K562 (cell line): ENCODE results near the gene SGPL1. TPM values are rescaled to one million over a fixed set of nuclear protein-coding genes. Genes with fewer than 3 reads are reported as not detected.

Experiments
- ATAC-seq: fragments of 200-7000 bp; cut with Tn5 transposase; 3 replicates; pipeline ENCODE4 v1.9.1; 2020; ENCODE audit warnings: moderate library complexity
- BruUV-seq: library from RNA; stranded (reverse); fragments of 400-500 nt; replicated peaks from 2 replicates; lab custom pipeline; 2021; lab: Mats Ljungman, UMichigan
- CTCF ChIA-PET: fragments of 300-600 bp; formaldehyde crosslinking; extraction: SDS; loops from one replicate; lab custom pipeline; 2021; ENCODE audit warnings: low intra/inter-chr PET ratio; lab: Yijun Ruan, JAX
- POLR2A ChIA-PET: fragments of 300-600, 350-650 bp; sonication (Branson Sonifier 250); formaldehyde crosslinking; extraction: SDS; loops from one replicate; lab custom pipeline; 2021; ENCODE audit warnings: antibody characterized with exemption, inconsistent platforms; lab: Yijun Ruan, JAX
- DNase-seq, 4 experiments: peaks; one replicate each; pipeline versions ENCODE4 v3.0.0 to v3.0.0-alpha.2; 2011 to 2018; ENCODE audit warnings: low spot score in 3 of 4, mixed read lengths in 3 of 4; ENCODE audit errors: extremely low read depth in 1 of 4
- FAIRE-seq: peaks from 2 replicates; lab custom pipeline; 2011; peaks lifted over from hg19 to GRCh38; lab: Jason Lieb, UNC
- H2AFZ ChIP-seq: 2 replicates; pipeline ENCODE4 v1.6.0; 2011; ENCODE audit warnings: low read depth, low read length, control low read depth, inconsistent platforms
- H3K27ac ChIP-seq: fragments of 200-600 bp; 3 replicates; pipeline ENCODE4 v1.8.0; 2011; ENCODE audit warnings: low read depth, mild to moderate bottlenecking, control low read depth, inconsistent platforms, low read length, moderate library complexity, mixed read lengths; ENCODE audit errors: extremely low read depth
- H3K27me3 ChIP-seq, 2 experiments: fragments of 300-600 bp in 1 of 2; 2 replicates in 1 of 2; 3 replicates in 1 of 2; pipeline versions ENCODE4 v1.6.0 to v1.8.0; 2011; ENCODE audit warnings: inconsistent platforms in 2 of 2, low read length in 2 of 2, mild to moderate bottlenecking in 1 of 2, mixed read lengths in 1 of 2, moderate library complexity in 1 of 2; ENCODE audit not compliant: control insufficient read depth in 2 of 2, insufficient read depth in 2 of 2
- H3K36me3 ChIP-seq: fragments of 300-600 bp; 3 replicates; pipeline ENCODE4 v1.8.0; 2011; ENCODE audit warnings: mild to moderate bottlenecking, low read length, inconsistent platforms; ENCODE audit not compliant: control insufficient read depth, insufficient read depth
- H3K4me1 ChIP-seq, 2 experiments: fragments of 200-600 bp in 1 of 2; replicated peaks in 1 of 2; 2 replicates in 1 of 2; 3 replicates in 1 of 2; pipeline versions ENCODE4 v1.5.1 to v1.8.0; 2011; ENCODE audit warnings: inconsistent platforms in 2 of 2, low read length in 2 of 2, mild to moderate bottlenecking in 1 of 2, mixed read lengths in 1 of 2, moderate library complexity in 1 of 2; ENCODE audit not compliant: control insufficient read depth in 2 of 2, insufficient read depth in 2 of 2
- H3K4me2 ChIP-seq: 2 replicates; pipeline ENCODE4 v1.6.1; 2011; ENCODE audit warnings: low read length, control low read depth, inconsistent platforms, mixed read lengths; ENCODE audit not compliant: insufficient read depth
- H3K4me3 ChIP-seq: fragments of 200-600 bp; sonication (generic), shearing (Covaris generic); 2 replicates; pipeline ENCODE4 v1.5.1; 2016; ENCODE audit warnings: control low read depth, inconsistent platforms
- H3K79me2 ChIP-seq: fragments of 200-600 bp; 3 replicates; pipeline ENCODE4 v1.8.0; 2011; ENCODE audit warnings: low read length, inconsistent platforms; ENCODE audit not compliant: control insufficient read depth, insufficient read depth
- H3K9ac ChIP-seq, 2 experiments: 2 replicates each; pipeline versions ENCODE4 v1.6.0 to v1.6.1; 2011; ENCODE audit warnings: low read depth in 2 of 2, low read length in 2 of 2, control low read depth in 1 of 2, inconsistent platforms in 1 of 2, mild to moderate bottlenecking in 1 of 2, mixed read lengths in 1 of 2; ENCODE audit not compliant: insufficient read depth in 1 of 2
- H3K9me1 ChIP-seq: one replicate; pipeline ENCODE4 v1.6.0; 2011; ENCODE audit warnings: inconsistent platforms, mild to moderate bottlenecking, low read length, moderate library complexity; ENCODE audit not compliant: control insufficient read depth, insufficient read depth
- H3K9me3 ChIP-seq: replicated peaks from 2 replicates; pipeline ENCODE4 v1.5.1; 2011; ENCODE audit warnings: low read depth, low read length, inconsistent platforms; ENCODE audit not compliant: control insufficient read depth, insufficient read depth
- H4K20me1 ChIP-seq: replicated peaks from 2 replicates; pipeline ENCODE4 v1.6.1; 2011; ENCODE audit warnings: low read length, inconsistent platforms, mixed read lengths; ENCODE audit not compliant: control insufficient read depth, insufficient read depth
- FOXO4 ChIP-seq: fragments of 450-650 bp; formaldehyde crosslinking; IDR thresholded peaks from 2 replicates; pipeline ENCODE4 v1.4.0; 2020; ENCODE audit warnings: mild to moderate bottlenecking, moderate library complexity
- GATAD2A ChIP-seq: fragments of 450-650 bp; IDR thresholded peaks from 2 replicates; pipeline ENCODE4 v1.6.1; 2017
- RBM17 ChIP-seq: fragments of 200-400 bp; formaldehyde crosslinking; IDR thresholded peaks from 2 replicates; pipeline ENCODE4 v1.6.1; 2017; ENCODE audit warnings: low read depth, mild to moderate bottlenecking, low read length, borderline replicate concordance
- TBP ChIP-seq: optimal IDR thresholded peaks from 2 replicates; pipeline ENCODE3; 2011; ENCODE audit warnings: low read depth, low read length, improper control_type of control experiment
- TEAD4 ChIP-seq, 2 experiments: sonication (generic) in 1 of 2; formaldehyde crosslinking in 1 of 2; IDR thresholded peaks; 2 replicates each; pipeline versions ENCODE4 v1.6.1 to v1.8.0; 2012 to 2022; ENCODE audit warnings: borderline replicate concordance in 1 of 2, inconsistent platforms in 1 of 2, low read length in 1 of 2, mild to moderate bottlenecking in 1 of 2, missing genetic modification reagents in 1 of 2
- ZKSCAN8 ChIP-seq: fragments of 200-800 bp; sonication (Bioruptor generic); IDR thresholded peaks from 2 replicates; pipeline ENCODE4 v1.6.1; 2016; ENCODE audit warnings: missing genetic modification characterization, missing compliant biosample characterization
- ZNF197 ChIP-seq: fragments of 200-800 bp; sonication (Bioruptor generic); IDR thresholded peaks from 2 replicates; pipeline ENCODE4 v1.6.1; 2016; ENCODE audit warnings: low read depth, missing genetic modification characterization, missing compliant biosample characterization
- ZNF445 ChIP-seq: fragments of 250-450 bp; sonication (Bioruptor Pico); IDR thresholded peaks from 2 replicates; pipeline ENCODE4 v1.4.0; 2020; ENCODE audit warnings: low read depth, mild to moderate bottlenecking, moderate library complexity
- WGBS: fragments of 100-300 bp; shearing (Covaris generic); methylation state at CpG from one replicate; pipeline ENCODE4 v1.1.6; 2016; ENCODE audit warnings: low coverage, mixed read lengths; ENCODE audit not compliant: insufficient coverage; ENCODE audit errors: missing lambda C conversion rate; 5-methylcytosine and 5-hydroxymethylcytosine counted together
- in situ Hi-C: fragments of 300-500 bp; cut with MboI; formaldehyde crosslinking; loops from 4 replicates; pipeline ENCODE4 v1.15.0; 2018; ENCODE audit warnings: inconsistent platforms, mixed read lengths
- intact Hi-C: fragments of 100-400 bp; cut with micrococcal nuclease; formaldehyde crosslinking; loops from 2 replicates; pipeline ENCODE4 v1.14.2; 2022
- polyA plus RNA-seq, 8 experiments: library from polyadenylated mRNA; depleted of rRNA in 4 of 8; stranded (reverse) in 5 of 8; unstranded in 3 of 8; fragments of >200 nt; fragmentation: Nextera tagmentation in 2 of 8; fragmentation: Illumina TruSeq in 1 of 8; extraction: Ambion mirVana in 2 of 8; extraction: Trizol in 1 of 8; gene quantifications; 2 replicates each; pipeline versions ENCODE4 v1.2.1 to v1.2.3, GENCODE V29; 2011 to 2014; ENCODE audit warnings: inconsistent platforms in 1 of 8, missing spikeins in 1 of 8
- total RNA-seq, 7 experiments: library from RNA; depleted of rRNA in 6 of 7; stranded (reverse); fragments of >200 nt in 6 of 7; fragmentation: Illumina TruSeq in 2 of 7; extraction: Trizol in 2 of 7; gene quantifications; 2 replicates each; pipeline versions ENCODE4 v1.2.1 to v1.2.3, GENCODE V29; 2011 to 2021; ENCODE audit warnings: low replicate concordance in 1 of 7
- TF ChIP-seq, protein P1 (sequence below): sonication (generic); formaldehyde crosslinking; IDR thresholded peaks from 2 replicates; pipeline ENCODE4 v1.8.1; 2022; ENCODE audit warnings: missing genetic modification reagents

The SGPL1 gene
- total and polyA plus RNA-seq, 9 of the 15 experiments (the other 6 are each of a cell fraction or from before 2014, with no cell fraction given): 6.0 to 18.0 (median 8.7) TPM

DNA sequence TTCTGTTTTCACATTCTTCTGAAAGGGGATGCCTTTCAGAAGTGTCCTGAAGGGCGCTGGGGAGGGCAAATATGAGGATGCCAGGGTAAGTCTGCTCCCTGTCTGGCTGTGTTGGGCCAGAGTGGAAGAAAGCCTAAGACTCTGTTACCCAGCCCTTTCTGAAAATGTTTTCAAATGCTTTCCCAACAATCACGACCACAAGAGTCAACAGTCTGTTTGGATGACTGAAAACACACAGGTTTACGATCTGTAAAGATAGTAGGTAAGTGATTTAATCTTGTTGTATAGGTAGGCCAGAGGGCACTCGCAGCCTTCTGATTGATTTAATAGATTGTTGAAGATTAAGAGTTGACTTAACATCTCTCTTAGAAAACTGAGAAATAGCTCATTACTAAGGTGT is 13.2 kb downstream of the SGPL1 start:
- no peak for FAIRE-seq
- H3K9ac ChIP-seq: no peak overlapping the region
- no peak overlapping the region for H3K4me2 ChIP-seq
- 53% methylated on average over 4 of the region's 4 CpGs for WGBS
- no peak overlapping the region for H3K27ac ChIP-seq
- no peak for DNase-seq
- H3K36me3 ChIP-seq: no peaks in the 10 kb centered on the region
- BruUV-seq: no TSS peak
- no peak for ATAC-seq
- CTCF ChIA-PET: no interaction called here
- in situ Hi-C loops: no loop called here
- no peak for TF ChIP-seq ZNF445 (CRISPR knock-in tag)
- TF ChIP-seq FOXO4 (CRISPR knock-in tag): no peak
- TF ChIP-seq, protein P1, sequence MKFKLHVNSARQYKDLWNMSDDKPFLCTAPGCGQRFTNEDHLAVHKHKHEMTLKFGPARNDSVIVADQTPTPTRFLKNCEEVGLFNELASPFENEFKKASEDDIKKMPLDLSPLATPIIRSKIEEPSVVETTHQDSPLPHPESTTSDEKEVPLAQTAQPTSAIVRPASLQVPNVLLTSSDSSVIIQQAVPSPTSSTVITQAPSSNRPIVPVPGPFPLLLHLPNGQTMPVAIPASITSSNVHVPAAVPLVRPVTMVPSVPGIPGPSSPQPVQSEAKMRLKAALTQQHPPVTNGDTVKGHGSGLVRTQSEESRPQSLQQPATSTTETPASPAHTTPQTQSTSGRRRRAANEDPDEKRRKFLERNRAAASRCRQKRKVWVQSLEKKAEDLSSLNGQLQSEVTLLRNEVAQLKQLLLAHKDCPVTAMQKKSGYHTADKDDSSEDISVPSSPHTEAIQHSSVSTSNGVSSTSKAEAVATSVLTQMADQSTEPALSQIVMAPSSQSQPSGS: no peak
- TF ChIP-seq ZNF197 (CRISPR knock-in tag): no peak
- no peak for TF ChIP-seq TBP
- TF ChIP-seq TEAD4 (IDR thresholded peaks at IDR 0.05; ENCODE audit: low read length): no peak
- no peak for TF ChIP-seq TEAD4 (CRISPR knock-in tag; IDR thresholded peaks at IDR 0.05; ENCODE audit: borderline replicate concordance)
- TF ChIP-seq RBM17: no peak
- no peak for TF ChIP-seq GATAD2A
- TF ChIP-seq ZKSCAN8: no peak
- intact Hi-C loops: no loop called here
- POLR2A ChIA-PET: interaction anchor here (0.6 to 1.2 kb wide), 4 partner anchors 9 to 435 kb away, joined by 3 read pairs; no protein-coding TSS in a partner anchor
- H4K20me1 ChIP-seq: no peaks in the 10 kb centered on the region
- no peaks in the 10 kb centered on the region for H3K27me3 ChIP-seq
- H3K9me3 ChIP-seq: no peaks in the 10 kb centered on the region
- no peaks in the 10 kb centered on the region for H3K9me1 ChIP-seq
- no peaks in the 10 kb centered on the region for H3K79me2 ChIP-seq
- no peak overlapping the region for H2AFZ ChIP-seq
- peaks cover 0 to 27% of the 10 kb centered on the region in 2 experiments; a peak in 3 of 5 replicates for H3K4me1 ChIP-seq
- no peak overlapping the region for H3K4me3 ChIP-seq
